Liver (tissue), 9 donors: Measurements from ENCODE around the gene FAT1. TPM values are rescaled to one million over a fixed set of nuclear protein-coding genes. Genes with fewer than 3 reads are reported as not detected.

Experiments
- DNase-seq: peaks from one replicate; pipeline ENCODE4 v3.0.0-alpha.2; 2017; ENCODE audit warnings: low spot score
- H3K27ac ChIP-seq, 2 donors: one replicate each; pipeline ENCODE4 v1.7.0; 2013; ENCODE audit warnings: inconsistent platforms in 2 of 2, low read length in 2 of 2, control low read depth in 1 of 2, low read depth in 1 of 2, mild to moderate bottlenecking in 1 of 2
- H3K27me3 ChIP-seq, 4 donors: one replicate each; pipeline versions ENCODE4 v1.6.1 to v1.7.0; 2013; ENCODE audit warnings: low read length in 3 of 4, inconsistent platforms in 1 of 4, mild to moderate bottlenecking in 1 of 4, moderate library complexity in 1 of 4; ENCODE audit not compliant: control insufficient read depth in 4 of 4, insufficient read depth in 4 of 4
- H3K36me3 ChIP-seq, 4 donors: one replicate each; pipeline versions ENCODE4 v1.6.1 to v1.7.0; 2013; ENCODE audit warnings: low read length in 3 of 4, mild to moderate bottlenecking in 3 of 4, low read depth in 1 of 4, moderate library complexity in 1 of 4; ENCODE audit not compliant: control insufficient read depth in 4 of 4, insufficient read depth in 3 of 4
- H3K4me1 ChIP-seq, 4 donors: one replicate each; pipeline versions ENCODE4 v1.6.1 to v1.7.0; 2013; ENCODE audit warnings: low read length in 3 of 4, mild to moderate bottlenecking in 3 of 4, moderate library complexity in 1 of 4; ENCODE audit not compliant: control insufficient read depth in 4 of 4, insufficient read depth in 4 of 4
- H3K4me3 ChIP-seq, 3 donors: one replicate each; pipeline versions ENCODE4 v1.6.1 to v1.7.0; 2013; ENCODE audit warnings: low read length in 3 of 3, control low read depth in 1 of 3, low read depth in 1 of 3, mild to moderate bottlenecking in 1 of 3
- H3K9ac ChIP-seq, 2 donors: one replicate each; pipeline ENCODE4 v1.7.0; 2013; ENCODE audit warnings: low read length in 2 of 2, mild to moderate bottlenecking in 2 of 2, moderate library complexity in 2 of 2, control low read depth in 1 of 2, low read depth in 1 of 2
- H3K9me3 ChIP-seq, 4 donors: one replicate each; pipeline versions ENCODE4 v1.6.1 to v1.7.0; 2013; ENCODE audit warnings: low read length in 3 of 4; ENCODE audit not compliant: control insufficient read depth in 4 of 4
- FOXA1 ChIP-seq: IDR thresholded peaks from 2 replicates; pipeline ENCODE4 v1.6.1; 2016; ENCODE audit warnings: antibody characterized with exemption
- FOXA2 ChIP-seq: IDR thresholded peaks from 2 replicates; pipeline ENCODE4 v1.6.1; 2016; ENCODE audit warnings: antibody characterized with exemption
- HNF4A ChIP-seq, 2 donors: conservative IDR thresholded peaks; 2 replicates each; pipeline ENCODE4 v1.6.1; 2016; ENCODE audit warnings: antibody characterized with exemption in 2 of 2, mild to moderate bottlenecking in 2 of 2
- HNF4G ChIP-seq: IDR thresholded peaks from 2 replicates; pipeline ENCODE4 v1.6.1; 2016; ENCODE audit warnings: antibody characterized with exemption
- JUND ChIP-seq, 2 donors: IDR thresholded peaks; 2 replicates each; pipeline ENCODE4 v1.6.1; 2016; ENCODE audit warnings: antibody characterized with exemption in 2 of 2
- NR2F2 ChIP-seq: IDR thresholded peaks from 2 replicates; pipeline ENCODE4 v1.6.1; 2016; ENCODE audit warnings: antibody characterized with exemption
- RAD21 ChIP-seq, 2 donors: IDR thresholded peaks; 2 replicates each; pipeline ENCODE4 v1.6.1; 2016; ENCODE audit warnings: antibody characterized with exemption in 2 of 2, mild to moderate bottlenecking in 2 of 2
- SP1 ChIP-seq: IDR thresholded peaks from 2 replicates; pipeline ENCODE4 v1.6.1; 2018; ENCODE audit warnings: antibody characterized with exemption, mild to moderate bottlenecking
- WGBS: extraction: QIAGEN DNeasy Blood & Tissue Kit; methylation state at CpG from one replicate; pipeline ENCODE4 v1.1.7; 2013; 5-methylcytosine and 5-hydroxymethylcytosine counted together
- polyA plus RNA-seq, 2 donors: library from polyadenylated mRNA; stranded (reverse) in 1 of 2; unstranded in 1 of 2; fragments of 200-250 nt in 1 of 2; fragments of >200 nt in 1 of 2; fragmentation: Nextera tagmentation in 1 of 2; extraction: Ambion mirVana in 1 of 2; gene quantifications; one replicate each; pipeline versions ENCODE4 v1.2.1 to v1.2.3, GENCODE V29; 2013 to 2015
- total RNA-seq, 2 donors: library from RNA; depleted of rRNA; stranded (reverse); fragments of >200 nt; gene quantifications; one replicate each; pipeline ENCODE4 v1.2.3, GENCODE V29; 2014
- TF ChIP-seq, protein P1 (sequence below): IDR thresholded peaks from 2 replicates; pipeline ENCODE4 v1.6.1; 2016; ENCODE audit warnings: antibody characterized with exemption
- TF ChIP-seq, protein P2 (sequence below): fragments of 150-350 bp; IDR thresholded peaks from 2 replicates; pipeline ENCODE4 v1.5.1; 2017; ENCODE audit warnings: improper control_type of control experiment, low read depth, low read length; ENCODE audit not compliant: missing input control
- TF ChIP-seq, protein P3 (sequence below): IDR thresholded peaks from 2 replicates; pipeline ENCODE4 v1.6.1; 2016; ENCODE audit warnings: antibody characterized with exemption
- TF ChIP-seq, protein P4 (sequence below): IDR thresholded peaks from 2 replicates; pipeline ENCODE4 v1.6.1; 2016; ENCODE audit warnings: antibody characterized with exemption, mild to moderate bottlenecking
- TF ChIP-seq, protein P5 (sequence below): IDR thresholded peaks from 2 replicates; pipeline ENCODE4 v1.6.1; 2016; ENCODE audit warnings: antibody characterized with exemption
- donor health status: healthy.
- donor health status: healthy.
- donor health status: healthy.
- donor health status: healthy.
- donor health status: healthy.

Gene FAT1
- total and polyA plus RNA-seq, 4 donors = 10.0 to 48.0 (median 30.0) TPM

DNA sequence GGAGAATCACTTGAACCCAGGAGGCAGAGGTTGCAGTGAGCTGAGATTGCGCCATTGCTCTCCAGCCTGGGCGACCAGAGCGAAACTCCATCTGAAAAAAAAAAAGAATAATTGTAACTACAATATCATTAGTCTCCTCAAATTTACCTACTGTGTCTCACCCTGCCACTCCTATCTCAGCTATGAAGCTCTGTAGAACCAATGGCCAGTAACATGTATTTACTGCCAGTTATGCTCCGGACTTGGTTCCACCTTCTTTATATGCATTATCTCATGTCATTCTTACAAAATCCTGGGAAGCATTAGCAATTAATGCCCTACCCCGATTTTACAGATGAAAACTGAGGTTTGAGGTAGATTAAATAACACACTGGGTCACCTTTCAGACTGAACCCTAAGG is 7.0 kb upstream of the FAT1 start:
- WGBS = 91% methylated on average over 5 of the region's 5 CpGs
- Histone ChIP-seq H3K27ac (no peak overlapping the region), H3K4me1 (peaks cover 1 to 18% (median 6%) of the 10 kb centered on the region in 4 donors), H3K9ac (no peak overlapping the region), H3K4me3 (no peak overlapping the region), H3K27me3 (no peaks in the 10 kb centered on the region), H3K36me3 (no peaks in the 10 kb centered on the region), H3K9me3 (no peaks in the 10 kb centered on the region)
- no peak for TF ChIP-seq RAD21 (IDR thresholded peaks at IDR 0.05)
- TF ChIP-seq, protein P1, sequence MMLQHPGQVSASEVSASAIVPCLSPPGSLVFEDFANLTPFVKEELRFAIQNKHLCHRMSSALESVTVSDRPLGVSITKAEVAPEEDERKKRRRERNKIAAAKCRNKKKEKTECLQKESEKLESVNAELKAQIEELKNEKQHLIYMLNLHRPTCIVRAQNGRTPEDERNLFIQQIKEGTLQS = no peak
- no peak for DNase-seq

DNA sequence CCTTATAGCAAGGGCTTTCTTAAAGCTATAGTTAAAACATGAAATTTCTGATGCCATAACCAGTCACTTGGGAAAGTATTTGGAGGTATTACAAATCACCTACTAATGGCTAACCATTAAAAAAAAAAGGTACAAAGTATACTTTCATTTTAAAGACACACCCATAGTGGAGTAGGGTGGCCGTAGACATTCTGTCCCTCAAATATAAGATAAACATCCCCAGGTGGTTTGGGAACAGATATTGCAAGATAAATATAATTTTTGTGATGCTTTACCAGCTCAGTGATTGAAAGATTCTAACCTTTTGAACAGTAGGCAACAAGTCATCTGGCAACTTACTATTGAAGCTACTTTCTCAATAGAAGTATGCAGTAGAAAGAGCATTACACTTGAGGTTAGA is 6.2 kb upstream of the FAT1 start:
- TF ChIP-seq HNF4A (conservative IDR thresholded peaks at IDR 0.05) (no peak), FOXA1 (no peak), RAD21 (IDR thresholded peaks at IDR 0.05) (no peak), FOXA2 (no peak), SP1 (no peak), HNF4G (no peak), JUND (IDR thresholded peaks at IDR 0.05) (no peak), NR2F2 (no peak)
- TF ChIP-seq, protein P2, sequence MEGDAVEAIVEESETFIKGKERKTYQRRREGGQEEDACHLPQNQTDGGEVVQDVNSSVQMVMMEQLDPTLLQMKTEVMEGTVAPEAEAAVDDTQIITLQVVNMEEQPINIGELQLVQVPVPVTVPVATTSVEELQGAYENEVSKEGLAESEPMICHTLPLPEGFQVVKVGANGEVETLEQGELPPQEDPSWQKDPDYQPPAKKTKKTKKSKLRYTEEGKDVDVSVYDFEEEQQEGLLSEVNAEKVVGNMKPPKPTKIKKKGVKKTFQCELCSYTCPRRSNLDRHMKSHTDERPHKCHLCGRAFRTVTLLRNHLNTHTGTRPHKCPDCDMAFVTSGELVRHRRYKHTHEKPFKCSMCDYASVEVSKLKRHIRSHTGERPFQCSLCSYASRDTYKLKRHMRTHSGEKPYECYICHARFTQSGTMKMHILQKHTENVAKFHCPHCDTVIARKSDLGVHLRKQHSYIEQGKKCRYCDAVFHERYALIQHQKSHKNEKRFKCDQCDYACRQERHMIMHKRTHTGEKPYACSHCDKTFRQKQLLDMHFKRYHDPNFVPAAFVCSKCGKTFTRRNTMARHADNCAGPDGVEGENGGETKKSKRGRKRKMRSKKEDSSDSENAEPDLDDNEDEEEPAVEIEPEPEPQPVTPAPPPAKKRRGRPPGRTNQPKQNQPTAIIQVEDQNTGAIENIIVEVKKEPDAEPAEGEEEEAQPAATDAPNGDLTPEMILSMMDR = no peak
- TF ChIP-seq, protein P1 = no peak
- TF ChIP-seq, protein P3, sequence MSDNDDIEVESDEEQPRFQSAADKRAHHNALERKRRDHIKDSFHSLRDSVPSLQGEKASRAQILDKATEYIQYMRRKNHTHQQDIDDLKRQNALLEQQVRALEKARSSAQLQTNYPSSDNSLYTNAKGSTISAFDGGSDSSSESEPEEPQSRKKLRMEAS = no peak
- TF ChIP-seq, protein P4, sequence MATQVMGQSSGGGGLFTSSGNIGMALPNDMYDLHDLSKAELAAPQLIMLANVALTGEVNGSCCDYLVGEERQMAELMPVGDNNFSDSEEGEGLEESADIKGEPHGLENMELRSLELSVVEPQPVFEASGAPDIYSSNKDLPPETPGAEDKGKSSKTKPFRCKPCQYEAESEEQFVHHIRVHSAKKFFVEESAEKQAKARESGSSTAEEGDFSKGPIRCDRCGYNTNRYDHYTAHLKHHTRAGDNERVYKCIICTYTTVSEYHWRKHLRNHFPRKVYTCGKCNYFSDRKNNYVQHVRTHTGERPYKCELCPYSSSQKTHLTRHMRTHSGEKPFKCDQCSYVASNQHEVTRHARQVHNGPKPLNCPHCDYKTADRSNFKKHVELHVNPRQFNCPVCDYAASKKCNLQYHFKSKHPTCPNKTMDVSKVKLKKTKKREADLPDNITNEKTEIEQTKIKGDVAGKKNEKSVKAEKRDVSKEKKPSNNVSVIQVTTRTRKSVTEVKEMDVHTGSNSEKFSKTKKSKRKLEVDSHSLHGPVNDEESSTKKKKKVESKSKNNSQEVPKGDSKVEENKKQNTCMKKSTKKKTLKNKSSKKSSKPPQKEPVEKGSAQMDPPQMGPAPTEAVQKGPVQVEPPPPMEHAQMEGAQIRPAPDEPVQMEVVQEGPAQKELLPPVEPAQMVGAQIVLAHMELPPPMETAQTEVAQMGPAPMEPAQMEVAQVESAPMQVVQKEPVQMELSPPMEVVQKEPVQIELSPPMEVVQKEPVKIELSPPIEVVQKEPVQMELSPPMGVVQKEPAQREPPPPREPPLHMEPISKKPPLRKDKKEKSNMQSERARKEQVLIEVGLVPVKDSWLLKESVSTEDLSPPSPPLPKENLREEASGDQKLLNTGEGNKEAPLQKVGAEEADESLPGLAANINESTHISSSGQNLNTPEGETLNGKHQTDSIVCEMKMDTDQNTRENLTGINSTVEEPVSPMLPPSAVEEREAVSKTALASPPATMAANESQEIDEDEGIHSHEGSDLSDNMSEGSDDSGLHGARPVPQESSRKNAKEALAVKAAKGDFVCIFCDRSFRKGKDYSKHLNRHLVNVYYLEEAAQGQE = no peak
- TF ChIP-seq, protein P5, sequence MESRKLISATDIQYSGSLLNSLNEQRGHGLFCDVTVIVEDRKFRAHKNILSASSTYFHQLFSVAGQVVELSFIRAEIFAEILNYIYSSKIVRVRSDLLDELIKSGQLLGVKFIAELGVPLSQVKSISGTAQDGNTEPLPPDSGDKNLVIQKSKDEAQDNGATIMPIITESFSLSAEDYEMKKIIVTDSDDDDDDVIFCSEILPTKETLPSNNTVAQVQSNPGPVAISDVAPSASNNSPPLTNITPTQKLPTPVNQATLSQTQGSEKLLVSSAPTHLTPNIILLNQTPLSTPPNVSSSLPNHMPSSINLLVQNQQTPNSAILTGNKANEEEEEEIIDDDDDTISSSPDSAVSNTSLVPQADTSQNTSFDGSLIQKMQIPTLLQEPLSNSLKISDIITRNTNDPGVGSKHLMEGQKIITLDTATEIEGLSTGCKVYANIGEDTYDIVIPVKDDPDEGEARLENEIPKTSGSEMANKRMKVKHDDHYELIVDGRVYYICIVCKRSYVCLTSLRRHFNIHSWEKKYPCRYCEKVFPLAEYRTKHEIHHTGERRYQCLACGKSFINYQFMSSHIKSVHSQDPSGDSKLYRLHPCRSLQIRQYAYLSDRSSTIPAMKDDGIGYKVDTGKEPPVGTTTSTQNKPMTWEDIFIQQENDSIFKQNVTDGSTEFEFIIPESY = no peak
- H3K27me3 ChIP-seq = no peaks in the 10 kb centered on the region
- no peaks in the 10 kb centered on the region for H3K9me3 ChIP-seq
- H3K4me3 ChIP-seq = no peak overlapping the region
- no peak for DNase-seq
- H3K9ac ChIP-seq = no peak overlapping the region
- H3K4me1 ChIP-seq = peaks cover 3 to 25% (median 13%) of the 10 kb centered on the region in 4 donors
- H3K27ac ChIP-seq = no peak overlapping the region
- H3K36me3 ChIP-seq = no peaks in the 10 kb centered on the region
- 84% methylated on average over 1 of the region's 1 CpG for WGBS
